SU-DHL-6 (cell line): ENCODE data around the gene GAB2.

ENCODE experiments used
- EZH2phosphoT487 ChIP-seq: fragments of 200-600 bp; sonication (generic), shearing (Covaris generic); conservative IDR thresholded peaks from 2 replicates; pipeline ENCODE4 v1.6.1; 2018; ENCODE audit warnings: mild to moderate bottlenecking, antibody characterized with exemption, low read length, moderate library complexity, mixed read lengths
- TF ChIP-seq, protein P1 (sequence below): fragments of 200-600 bp; sonication (generic); IDR thresholded peaks from one replicate; pipeline ENCODE4 v1.5.1; 2017; ENCODE audit warnings: antibody characterized with exemption, mild to moderate bottlenecking, low read length, moderate library complexity; ENCODE audit not compliant: insufficient read depth, poor library complexity, severe bottlenecking

DNA sequence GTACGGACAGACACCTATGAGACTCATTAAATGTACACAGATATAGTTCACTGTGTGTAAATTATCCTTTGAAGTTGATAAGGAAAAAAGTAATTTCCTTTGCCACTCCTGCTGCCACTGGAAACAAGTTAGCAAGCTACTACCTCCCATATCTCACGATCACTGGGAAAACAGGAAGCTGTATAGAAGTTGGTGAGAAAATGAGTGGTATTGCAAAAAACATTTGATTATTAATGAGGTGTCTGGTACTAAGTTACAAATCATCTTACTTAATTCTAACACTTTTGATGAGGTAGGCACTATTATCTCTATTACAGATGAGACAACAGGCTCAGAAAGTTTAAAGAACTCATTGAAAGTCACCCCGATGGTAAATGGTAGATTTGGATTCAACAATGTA lies 68.5 kb downstream of the GAB2 start:
- TF ChIP-seq, protein P1, sequence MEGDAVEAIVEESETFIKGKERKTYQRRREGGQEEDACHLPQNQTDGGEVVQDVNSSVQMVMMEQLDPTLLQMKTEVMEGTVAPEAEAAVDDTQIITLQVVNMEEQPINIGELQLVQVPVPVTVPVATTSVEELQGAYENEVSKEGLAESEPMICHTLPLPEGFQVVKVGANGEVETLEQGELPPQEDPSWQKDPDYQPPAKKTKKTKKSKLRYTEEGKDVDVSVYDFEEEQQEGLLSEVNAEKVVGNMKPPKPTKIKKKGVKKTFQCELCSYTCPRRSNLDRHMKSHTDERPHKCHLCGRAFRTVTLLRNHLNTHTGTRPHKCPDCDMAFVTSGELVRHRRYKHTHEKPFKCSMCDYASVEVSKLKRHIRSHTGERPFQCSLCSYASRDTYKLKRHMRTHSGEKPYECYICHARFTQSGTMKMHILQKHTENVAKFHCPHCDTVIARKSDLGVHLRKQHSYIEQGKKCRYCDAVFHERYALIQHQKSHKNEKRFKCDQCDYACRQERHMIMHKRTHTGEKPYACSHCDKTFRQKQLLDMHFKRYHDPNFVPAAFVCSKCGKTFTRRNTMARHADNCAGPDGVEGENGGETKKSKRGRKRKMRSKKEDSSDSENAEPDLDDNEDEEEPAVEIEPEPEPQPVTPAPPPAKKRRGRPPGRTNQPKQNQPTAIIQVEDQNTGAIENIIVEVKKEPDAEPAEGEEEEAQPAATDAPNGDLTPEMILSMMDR = no peak
- TF ChIP-seq EZH2phosphoT487 = no peak
